SJCRH30 (cell line): ENCODE data around the gene SLCO4C1. TPM values are rescaled to one million over a fixed set of nuclear protein-coding genes. Genes with fewer than 3 reads are reported as not detected.

Source experiments
- DNase-seq, 2 experiments: peaks; one replicate each; pipeline ENCODE4 v3.0.0-alpha.2; 2015 to 2020
- H3K27ac ChIP-seq: fragments of 250-450 bp; sonication (Bioruptor Pico); 2 replicates; pipeline ENCODE4 v1.5.1; 2020; ENCODE audit warnings: mild to moderate bottlenecking, moderate library complexity
- H3K27me3 ChIP-seq: fragments of 250-450 bp; sonication (Bioruptor Pico); 2 replicates; pipeline ENCODE4 v1.5.1; 2020; ENCODE audit warnings: mild to moderate bottlenecking, moderate library complexity
- H3K36me3 ChIP-seq: fragments of 250-450 bp; sonication (Bioruptor Pico); 2 replicates; pipeline ENCODE4 v1.5.1; 2020; ENCODE audit warnings: mild to moderate bottlenecking, moderate library complexity
- H3K4me1 ChIP-seq: fragments of 250-450 bp; sonication (Bioruptor Pico); 2 replicates; pipeline ENCODE4 v1.5.1; 2020; ENCODE audit warnings: mild to moderate bottlenecking, moderate library complexity
- H3K4me3 ChIP-seq: fragments of 250-450 bp; sonication (Bioruptor Pico); 2 replicates; pipeline ENCODE4 v1.5.1; 2020; ENCODE audit warnings: mild to moderate bottlenecking, moderate library complexity
- H3K9me3 ChIP-seq: fragments of 250-450 bp; sonication (Bioruptor Pico); replicated peaks from 2 replicates; pipeline ENCODE4 v1.5.1; 2020; ENCODE audit warnings: mild to moderate bottlenecking, moderate library complexity
- total RNA-seq: library from RNA; depleted of rRNA; stranded (reverse); fragments of >200 nt; shearing (Covaris generic); gene quantifications from 2 replicates; pipeline ENCODE4 v1.2.3, GENCODE V29; 2014

The SLCO4C1 gene
- total RNA-seq, 1 experiment from 2014 or later, result not detected

DNA sequence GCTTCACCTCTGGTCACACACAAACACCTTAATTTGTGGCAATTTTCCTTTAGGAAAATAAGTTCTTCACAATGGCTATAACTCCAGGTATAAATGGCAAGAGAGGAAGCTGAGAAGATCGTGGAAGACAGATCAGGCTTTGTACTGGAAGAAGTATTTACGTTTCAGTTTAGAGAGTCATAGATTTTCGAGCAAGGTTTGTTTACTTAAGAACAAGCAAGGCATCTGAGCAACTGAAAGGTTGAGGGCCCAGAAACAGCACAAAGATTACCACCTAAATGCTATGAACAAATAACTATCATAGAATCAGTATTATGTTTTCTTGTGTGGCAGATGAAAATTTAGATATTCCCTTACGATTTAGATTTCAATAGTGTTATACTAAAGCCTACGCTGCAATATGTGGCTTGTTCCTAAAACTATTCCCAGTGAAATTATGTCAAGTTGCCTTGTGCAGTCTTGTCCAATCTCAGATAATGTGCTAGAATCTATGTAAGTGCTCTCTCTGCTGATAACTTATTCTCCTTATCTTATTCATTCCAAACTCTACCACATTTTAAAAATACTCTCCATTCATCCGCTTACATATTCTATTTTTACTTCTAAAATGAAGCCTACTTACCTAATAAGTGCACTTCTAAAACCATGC lies 6.7 kb downstream of the SLCO4C1 start:
- DNase-seq, result no peak
- Histone ChIP-seq H3K4me1 (no peaks in the 10 kb centered on the region), H3K4me3 (no peak overlapping the region), H3K27me3 (no peaks in the 10 kb centered on the region), H3K36me3 (no peaks in the 10 kb centered on the region), H3K27ac (no peak overlapping the region), H3K9me3 (no peaks in the 10 kb centered on the region)

GRCh38 chr5:102288630-102289029 lies 7.5 kb downstream of the SLCO4C1 start:
- H3K36me3 ChIP-seq, result no peaks in the 10 kb centered on the region

DNA sequence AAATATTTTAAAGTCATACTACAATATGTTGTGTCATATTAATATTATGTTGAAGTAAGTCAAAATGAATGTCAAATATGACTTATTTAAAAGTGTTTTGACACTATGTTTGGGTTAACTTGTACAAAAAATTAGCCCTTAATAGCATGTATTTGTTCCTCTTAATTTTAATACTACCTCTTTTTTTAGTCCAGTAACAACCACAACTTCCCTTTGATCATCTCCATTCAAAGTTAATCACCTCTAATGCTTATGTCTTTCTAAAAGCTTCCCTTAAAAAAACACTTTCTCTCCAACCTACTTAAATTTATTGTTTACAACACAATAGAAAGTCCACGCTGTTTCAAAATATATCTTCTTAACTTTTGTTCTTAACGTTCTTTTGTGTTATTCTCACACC lies 9.6 kb downstream of the SLCO4C1 start:
- Histone ChIP-seq H3K9me3 (no peaks in the 10 kb centered on the region), H3K4me3 (no peak overlapping the region), H3K27ac (no peak overlapping the region), H3K27me3 (no peaks in the 10 kb centered on the region), H3K4me1 (no peaks in the 10 kb centered on the region), H3K36me3 (no peaks in the 10 kb centered on the region)
- no peak for DNase-seq

More at GRCh38 chr5:102288630-102289029, 7.5 kb downstream of the SLCO4C1 start:
- no peak overlapping the region for H3K27ac ChIP-seq
- H3K9me3 ChIP-seq, result no peaks in the 10 kb centered on the region
- no peak for DNase-seq
- no peak overlapping the region for H3K4me3 ChIP-seq
- H3K4me1 ChIP-seq, result no peaks in the 10 kb centered on the region
- no peaks in the 10 kb centered on the region for H3K27me3 ChIP-seq

- Histone ChIP-seq H3K4me3 (no peak overlapping the region), H3K27ac (no peak overlapping the region), H3K27me3 (no peaks in the 10 kb centered on the region), H3K36me3 (no peaks in the 10 kb centered on the region), H3K4me1 (no peaks in the 10 kb centered on the region), H3K9me3 (no peaks in the 10 kb centered on the region)
- DNase-seq, result no peak
These were observed 12.8 kb downstream of the SLCO4C1 start for GRCh38 chr5:102283102-102283797.

DNA sequence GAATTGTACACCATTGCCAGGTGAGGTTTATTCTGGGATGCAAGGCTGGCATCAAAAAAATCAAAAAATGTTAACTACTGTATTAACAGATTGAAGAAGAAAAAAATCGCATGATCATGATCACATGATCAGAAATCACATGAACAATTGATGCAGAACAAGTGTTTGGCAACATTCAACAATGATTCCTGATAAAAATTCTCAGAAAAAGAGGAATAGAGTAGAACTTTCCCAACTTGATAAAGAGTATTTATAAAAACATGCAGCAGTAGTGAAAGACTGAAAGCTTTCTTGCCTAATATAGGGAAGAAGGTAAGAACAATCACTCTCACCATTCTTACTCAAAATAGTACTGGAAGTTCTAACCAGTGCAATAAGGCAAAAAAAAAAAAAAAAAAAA lies 16.4 kb downstream of the SLCO4C1 start:
- no peak for DNase-seq
- Histone ChIP-seq H3K4me3 (no peak overlapping the region), H3K27me3 (no peaks in the 10 kb centered on the region), H3K27ac (no peak overlapping the region), H3K9me3 (no peaks in the 10 kb centered on the region), H3K36me3 (no peaks in the 10 kb centered on the region), H3K4me1 (no peaks in the 10 kb centered on the region)

- no peak for DNase-seq
- Histone ChIP-seq H3K9me3 (no peaks in the 10 kb centered on the region), H3K36me3 (no peaks in the 10 kb centered on the region)
These were observed 17.9 kb downstream of the SLCO4C1 start for GRCh38 chr5:102278231-102278630.

GRCh38 chr5:102277144-102277543 lies 18.9 kb downstream of the SLCO4C1 start:
- H3K27ac ChIP-seq, result no peak overlapping the region

More at GRCh38 chr5:102278231-102278630, 17.9 kb downstream of the SLCO4C1 start:
- no peaks in the 10 kb centered on the region for H3K27me3 ChIP-seq
- H3K27ac ChIP-seq, result no peak overlapping the region
- no peaks in the 10 kb centered on the region for H3K4me1 ChIP-seq
- H3K4me3 ChIP-seq, result no peak overlapping the region

DNA sequence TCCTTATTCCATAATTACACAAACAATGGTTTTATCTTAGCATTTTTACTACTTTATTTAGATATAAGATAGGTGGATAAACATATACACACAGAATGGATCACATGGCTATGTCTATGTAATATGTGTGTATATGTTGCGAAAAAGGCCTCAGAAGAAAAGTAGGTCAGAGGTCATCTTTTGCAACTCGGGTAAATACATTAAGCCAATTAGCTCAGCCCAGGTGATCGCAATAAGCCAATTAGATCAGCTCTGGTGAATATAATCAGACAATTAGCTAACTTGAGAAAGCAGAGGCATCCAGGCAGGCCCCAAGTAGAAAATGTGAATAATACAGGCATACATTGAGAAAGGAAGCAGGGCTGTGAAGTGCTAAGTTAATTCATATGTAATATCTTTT lies 24.3 kb downstream of the SLCO4C1 start:
- H3K4me1 ChIP-seq, result no peaks in the 10 kb centered on the region
- no peak overlapping the region for H3K4me3 ChIP-seq
- no peaks in the 10 kb centered on the region for H3K9me3 ChIP-seq
- H3K27ac ChIP-seq, result no peak overlapping the region
- no peaks in the 10 kb centered on the region for H3K36me3 ChIP-seq
- DNase-seq, result no peak
- H3K27me3 ChIP-seq, result no peaks in the 10 kb centered on the region

More at GRCh38 chr5:102277144-102277543, 18.9 kb downstream of the SLCO4C1 start:
- no peaks in the 10 kb centered on the region for H3K36me3 ChIP-seq
- H3K9me3 ChIP-seq, result no peaks in the 10 kb centered on the region
- H3K4me1 ChIP-seq, result no peaks in the 10 kb centered on the region
- H3K4me3 ChIP-seq, result no peak overlapping the region
- no peak for DNase-seq
- no peaks in the 10 kb centered on the region for H3K27me3 ChIP-seq

DNA sequence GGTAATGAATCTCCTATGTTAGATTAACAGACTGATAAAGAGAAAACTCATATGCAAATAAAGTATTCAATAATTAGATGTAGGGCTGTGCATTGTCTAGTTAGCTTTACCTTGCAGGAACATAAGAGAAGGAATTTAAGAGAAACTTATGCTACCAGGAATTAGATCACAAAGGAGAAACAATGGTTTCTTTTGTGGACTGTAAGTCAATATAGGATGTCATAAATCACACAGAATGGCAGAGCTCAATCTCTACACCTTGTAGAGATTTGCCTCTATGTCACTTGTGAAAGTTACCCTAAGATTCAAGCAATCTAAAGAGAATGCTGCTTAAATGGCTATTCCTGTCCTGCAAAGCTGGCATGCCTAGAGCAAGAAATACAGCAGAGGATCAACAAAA lies 26.0 kb downstream of the SLCO4C1 start:
- Histone ChIP-seq H3K9me3 (no peaks in the 10 kb centered on the region), H3K4me1 (no peaks in the 10 kb centered on the region), H3K27ac (no peak overlapping the region), H3K36me3 (no peaks in the 10 kb centered on the region), H3K27me3 (no peaks in the 10 kb centered on the region), H3K4me3 (no peak overlapping the region)
- no peak for DNase-seq

DNA sequence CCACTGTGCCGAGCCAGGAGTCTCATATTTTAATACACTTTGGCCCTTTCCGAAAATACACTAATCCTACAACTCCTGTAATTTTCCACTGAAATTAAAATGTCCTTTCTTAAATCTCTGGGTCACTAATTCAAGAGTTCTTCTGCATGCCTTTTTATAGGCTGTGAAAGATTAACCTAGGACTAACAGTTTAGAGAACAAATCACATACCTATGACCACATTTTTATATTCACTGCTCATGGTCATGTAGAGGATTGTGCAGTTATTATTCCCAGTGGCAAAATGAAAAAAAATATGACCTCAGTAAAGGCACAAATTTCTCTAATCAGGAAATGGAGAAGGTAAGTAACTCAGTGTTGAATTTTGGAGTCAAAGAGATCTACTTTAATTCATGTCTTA lies 33.4 kb downstream of the SLCO4C1 start:
- Histone ChIP-seq H3K27ac (no peak overlapping the region), H3K27me3 (no peaks in the 10 kb centered on the region), H3K9me3 (no peaks in the 10 kb centered on the region), H3K36me3 (no peaks in the 10 kb centered on the region), H3K4me3 (no peak overlapping the region), H3K4me1 (no peaks in the 10 kb centered on the region)
- no peak for DNase-seq

DNA sequence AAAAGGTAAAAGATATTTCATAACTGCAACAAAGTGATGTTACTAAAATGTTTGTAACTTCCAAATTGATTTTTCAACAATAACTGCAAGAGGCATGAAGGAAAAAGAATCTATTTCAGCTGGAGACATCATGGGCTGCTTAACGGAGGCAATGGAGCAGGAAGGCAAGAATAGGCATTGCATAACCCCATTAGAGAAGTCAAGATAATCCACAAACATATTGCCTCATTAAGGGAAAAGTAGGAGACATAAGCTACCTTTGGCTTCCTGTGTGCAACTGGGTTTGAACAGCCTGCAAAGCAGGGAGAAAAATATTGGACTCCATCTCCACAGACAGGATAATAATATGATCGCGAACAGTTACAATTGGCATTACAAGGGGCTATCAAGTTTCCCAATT lies 46.7 kb downstream of the SLCO4C1 start:
- no peak overlapping the region for H3K27ac ChIP-seq
- no peak overlapping the region for H3K4me3 ChIP-seq
- DNase-seq, result no peak
- H3K36me3 ChIP-seq, result no peaks in the 10 kb centered on the region
- H3K27me3 ChIP-seq, result no peaks in the 10 kb centered on the region
- no peaks in the 10 kb centered on the region for H3K4me1 ChIP-seq
- H3K9me3 ChIP-seq, result no peaks in the 10 kb centered on the region

GRCh38 chr5:102243213-102243612 lies 52.9 kb downstream of the SLCO4C1 start:
- no peaks in the 10 kb centered on the region for H3K27me3 ChIP-seq
- DNase-seq, result no peak

GRCh38 chr5:102241809-102242421 lies 54.2 kb downstream of the SLCO4C1 start:
- H3K27me3 ChIP-seq, result no peaks in the 10 kb centered on the region

More at GRCh38 chr5:102243213-102243612, 52.9 kb downstream of the SLCO4C1 start:
- Histone ChIP-seq H3K4me1 (no peaks in the 10 kb centered on the region), H3K4me3 (no peak overlapping the region), H3K36me3 (no peaks in the 10 kb centered on the region), H3K9me3 (no peaks in the 10 kb centered on the region), H3K27ac (no peak overlapping the region)

DNA sequence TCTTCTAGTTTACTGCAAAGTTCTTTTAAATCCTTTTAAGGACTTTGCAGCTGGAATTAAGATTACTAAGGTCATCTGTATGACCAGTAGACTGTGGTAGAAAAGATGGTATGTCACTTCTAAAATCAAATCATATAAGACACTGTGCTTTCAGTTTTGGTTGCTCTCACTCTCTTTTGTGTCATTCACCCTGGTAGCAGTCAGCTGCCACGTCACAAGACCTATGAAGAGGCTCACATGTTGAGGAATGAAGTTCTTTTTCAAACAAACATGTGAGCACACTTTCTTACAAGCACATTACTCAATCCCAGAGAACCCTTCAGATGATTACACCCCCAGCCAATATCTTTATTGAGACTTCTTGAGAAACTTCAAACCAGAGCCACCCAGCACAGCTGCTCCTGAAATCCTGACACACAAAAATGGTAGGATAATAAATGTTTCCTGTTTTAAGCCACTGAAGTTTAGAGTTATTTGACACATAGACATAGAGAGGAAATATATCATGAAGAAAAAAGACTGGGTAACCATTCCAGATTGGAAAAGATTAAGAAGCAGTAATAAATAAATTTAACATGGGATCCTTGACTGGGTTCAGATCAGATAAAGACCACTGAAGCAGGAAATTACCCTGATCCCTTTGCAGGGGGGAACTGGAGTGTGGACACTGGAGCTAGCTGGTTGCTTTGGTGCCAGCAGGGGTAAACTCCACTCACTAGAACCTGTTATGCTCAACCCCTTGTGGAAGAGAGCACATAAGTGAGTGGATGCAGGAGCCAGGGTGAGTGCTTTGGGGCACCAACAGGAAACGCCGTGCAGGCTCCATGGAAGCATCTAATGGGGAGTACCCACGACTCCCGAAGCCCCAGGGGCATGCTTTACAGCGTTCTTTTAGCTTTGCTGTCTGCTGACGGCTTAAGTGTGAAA lies 64.1 kb downstream of the SLCO4C1 start:
- Histone ChIP-seq H3K4me1 (no peaks in the 10 kb centered on the region), H3K9me3 (no peaks in the 10 kb centered on the region), H3K4me3 (no peak overlapping the region), H3K36me3 (no peaks in the 10 kb centered on the region), H3K27me3 (no peaks in the 10 kb centered on the region), H3K27ac (no peak overlapping the region)
- DNase-seq, result no peak

More at GRCh38 chr5:102241809-102242421, 54.2 kb downstream of the SLCO4C1 start:
- Histone ChIP-seq H3K36me3 (no peaks in the 10 kb centered on the region), H3K4me1 (no peaks in the 10 kb centered on the region), H3K27ac (no peak overlapping the region), H3K4me3 (no peak overlapping the region), H3K9me3 (no peaks in the 10 kb centered on the region)
- peak; percentile 7 to 41 for DNase-seq
